B cell (primary cell): Measurements from ENCODE around the gene PTGES.

Experiments used
- EZH2 ChIP-seq: IDR thresholded peaks from 2 replicates; pipeline ENCODE4 v1.6.1; 2012; ENCODE audit warnings: borderline replicate concordance, low read depth, mild to moderate bottlenecking, moderate library complexity, low read length; ENCODE audit not compliant: insufficient read depth, poor library complexity, severe bottlenecking
- TF ChIP-seq, protein P1 (sequence below): fragments of 200-600 bp; IDR thresholded peaks from one replicate; pipeline ENCODE4 v1.8.0; 2022; ENCODE audit warnings: antibody characterized with exemption, mild to moderate bottlenecking

DNA sequence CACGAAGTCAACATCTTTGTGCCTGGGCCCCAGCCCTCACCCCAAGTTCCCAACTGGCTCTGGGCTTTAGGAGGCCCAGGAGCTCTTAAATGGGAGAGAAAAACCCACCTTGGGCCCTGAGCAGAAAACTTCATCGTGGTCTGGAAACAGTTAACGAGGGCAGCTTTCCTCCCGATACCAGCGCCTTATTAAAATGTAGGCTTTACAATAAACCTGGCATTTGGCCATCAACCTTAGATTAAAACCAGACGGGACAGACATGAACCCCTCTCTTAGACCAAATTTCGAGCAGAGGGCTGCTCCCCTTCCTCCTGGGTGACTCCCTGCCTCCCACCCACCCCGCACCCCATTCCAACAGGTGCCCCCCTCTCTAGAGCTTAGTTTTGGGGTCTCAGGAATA lies 48.0 kb downstream of the PTGES start:
- TF ChIP-seq, protein P1, sequence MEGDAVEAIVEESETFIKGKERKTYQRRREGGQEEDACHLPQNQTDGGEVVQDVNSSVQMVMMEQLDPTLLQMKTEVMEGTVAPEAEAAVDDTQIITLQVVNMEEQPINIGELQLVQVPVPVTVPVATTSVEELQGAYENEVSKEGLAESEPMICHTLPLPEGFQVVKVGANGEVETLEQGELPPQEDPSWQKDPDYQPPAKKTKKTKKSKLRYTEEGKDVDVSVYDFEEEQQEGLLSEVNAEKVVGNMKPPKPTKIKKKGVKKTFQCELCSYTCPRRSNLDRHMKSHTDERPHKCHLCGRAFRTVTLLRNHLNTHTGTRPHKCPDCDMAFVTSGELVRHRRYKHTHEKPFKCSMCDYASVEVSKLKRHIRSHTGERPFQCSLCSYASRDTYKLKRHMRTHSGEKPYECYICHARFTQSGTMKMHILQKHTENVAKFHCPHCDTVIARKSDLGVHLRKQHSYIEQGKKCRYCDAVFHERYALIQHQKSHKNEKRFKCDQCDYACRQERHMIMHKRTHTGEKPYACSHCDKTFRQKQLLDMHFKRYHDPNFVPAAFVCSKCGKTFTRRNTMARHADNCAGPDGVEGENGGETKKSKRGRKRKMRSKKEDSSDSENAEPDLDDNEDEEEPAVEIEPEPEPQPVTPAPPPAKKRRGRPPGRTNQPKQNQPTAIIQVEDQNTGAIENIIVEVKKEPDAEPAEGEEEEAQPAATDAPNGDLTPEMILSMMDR = no peak
- no peak for TF ChIP-seq EZH2
